PC-3 (cell line): Measurements from ENCODE around the gene PACSIN2. TPM values are rescaled to one million over a fixed set of nuclear protein-coding genes. Genes with fewer than 3 reads are reported as not detected.

Source experiments
- ATAC-seq: fragments of 200-7000 bp; cut with Tn5 transposase; 2 replicates; pipeline ENCODE4 v1.9.1; 2020; ENCODE audit warnings: mild to moderate bottlenecking, moderate library complexity
- BruUV-seq: library from RNA; stranded (reverse); fragments of 400-500 nt; replicated peaks from 2 replicates; lab custom pipeline; 2021; lab: Mats Ljungman, UMichigan
- CTCF ChIA-PET: fragments of 300-600 bp; sonication (Branson Sonifier 250); formaldehyde crosslinking; loops from one replicate; lab custom pipeline; 2022; ENCODE audit warnings: antibody characterized with exemption; lab: Charles Lee
- POLR2A ChIA-PET: fragments of 300-600 bp; sonication (Branson Sonifier 250); formaldehyde crosslinking; loops from one replicate; lab custom pipeline; 2022; ENCODE audit warnings: antibody characterized with exemption; ENCODE audit not compliant: unreplicated experiment; lab: Charles Lee
- DNase-seq: peaks from one replicate; pipeline ENCODE4 v3.0.0-alpha.2; 2015
- H2AFZ ChIP-seq: fragments of 300-600 bp; sonication (generic); 2 replicates; pipeline ENCODE4 v1.6.0; 2016; ENCODE audit warnings: antibody characterized with exemption, low read length
- H3F3A ChIP-seq: fragments of 300-600 bp; sonication (generic); one replicate; pipeline ENCODE4 v1.6.0; 2017; ENCODE audit warnings: antibody characterized with exemption, low read length, control low read depth, mild to moderate bottlenecking; ENCODE audit not compliant: unreplicated experiment
- H3K27ac ChIP-seq: fragments of 300-600 bp; sonication (generic); 2 replicates; pipeline ENCODE4 v1.5.1; 2016; ENCODE audit warnings: mild to moderate bottlenecking, low read length
- H3K27me3 ChIP-seq: fragments of 300-600 bp; sonication (generic); 2 replicates; pipeline ENCODE4 v1.6.1; 2016; ENCODE audit warnings: low read length, mixed read lengths
- H3K36me3 ChIP-seq: fragments of 300-600 bp; sonication (generic); 2 replicates; pipeline ENCODE4 v1.6.1; 2016; ENCODE audit warnings: low read depth, mixed run types, low read length, mixed read lengths
- H3K4me1 ChIP-seq: fragments of 300-600 bp; sonication (generic); 2 replicates; pipeline ENCODE4 v1.5.1; 2016; ENCODE audit warnings: low read length; ENCODE audit not compliant: insufficient read depth
- H3K4me2 ChIP-seq: fragments of 300-600 bp; sonication (generic); 2 replicates; pipeline ENCODE4 v1.6.0; 2016; ENCODE audit warnings: low read length
- H3K4me3 ChIP-seq: fragments of 300-600 bp; sonication (generic); 2 replicates; pipeline ENCODE4 v1.5.1; 2016; ENCODE audit warnings: mild to moderate bottlenecking, low read length, mixed read lengths
- H3K79me2 ChIP-seq: fragments of 300-600 bp; sonication (generic); 2 replicates; pipeline ENCODE4 v1.6.1; 2017; ENCODE audit warnings: low read length, mixed read lengths
- H3K9ac ChIP-seq: fragments of 300-600 bp; sonication (generic); 2 replicates; pipeline ENCODE4 v1.6.0; 2016; ENCODE audit warnings: mild to moderate bottlenecking, low read length
- H3K9me2 ChIP-seq: fragments of 300-600 bp; sonication (generic); replicated peaks from 2 replicates; pipeline ENCODE4 v1.6.1; 2016; ENCODE audit warnings: mixed run types, low read length, mixed read lengths
- H3K9me3 ChIP-seq: fragments of 300-600 bp; sonication (generic); 2 replicates; pipeline ENCODE4 v1.6.1; 2016; ENCODE audit warnings: low read length, mixed read lengths
- H4K20me1 ChIP-seq: fragments of 300-600 bp; sonication (generic); 2 replicates; pipeline ENCODE4 v1.6.1; 2016; ENCODE audit warnings: low read length, mixed read lengths
- EZH2 ChIP-seq: fragments of 300-600 bp; sonication (generic); IDR thresholded peaks from one replicate; pipeline ENCODE4 v1.6.1; 2017; ENCODE audit warnings: antibody characterized with exemption, mild to moderate bottlenecking, low read length; ENCODE audit not compliant: unreplicated experiment
- EZH2phosphoT487 ChIP-seq: fragments of 300-600 bp; sonication (generic); IDR thresholded peaks from 2 replicates; pipeline ENCODE4 v1.6.1; 2018; ENCODE audit warnings: mild to moderate bottlenecking, antibody characterized with exemption, low read length, borderline replicate concordance
- intact Hi-C: fragments of 100-400 bp; cut with micrococcal nuclease; formaldehyde crosslinking; loops from 2 replicates; pipeline ENCODE4 v1.9.0; 2023
- total RNA-seq: library from RNA; depleted of rRNA; stranded (reverse); fragments of >200 nt; gene quantifications from 2 replicates; pipeline ENCODE4 v1.2.3, GENCODE V29; 2014
- TF ChIP-seq, protein P1 (sequence below): fragments of 300-600 bp; sonication (generic); conservative IDR thresholded peaks from 2 replicates; pipeline ENCODE4 v1.5.1; 2017; ENCODE audit warnings: antibody characterized with exemption, low read depth, mild to moderate bottlenecking, low read length

Gene PACSIN2
- total RNA-seq, 1 experiment from 2014 or later = 25.7 TPM

GRCh38 chr22:43012390-43012789, 2.6 kb downstream of the PACSIN2 start:
- H3K4me2 ChIP-seq = no peak overlapping the region
- no peak overlapping the region for H3K4me3 ChIP-seq
- no peak overlapping the region for H3K27ac ChIP-seq
- H3K9ac ChIP-seq = no peak overlapping the region
- no peaks in the 10 kb centered on the region for H3K9me2 ChIP-seq
- intact Hi-C loops = no loop called here
- no peak for TF ChIP-seq EZH2
- TF ChIP-seq, protein P1, sequence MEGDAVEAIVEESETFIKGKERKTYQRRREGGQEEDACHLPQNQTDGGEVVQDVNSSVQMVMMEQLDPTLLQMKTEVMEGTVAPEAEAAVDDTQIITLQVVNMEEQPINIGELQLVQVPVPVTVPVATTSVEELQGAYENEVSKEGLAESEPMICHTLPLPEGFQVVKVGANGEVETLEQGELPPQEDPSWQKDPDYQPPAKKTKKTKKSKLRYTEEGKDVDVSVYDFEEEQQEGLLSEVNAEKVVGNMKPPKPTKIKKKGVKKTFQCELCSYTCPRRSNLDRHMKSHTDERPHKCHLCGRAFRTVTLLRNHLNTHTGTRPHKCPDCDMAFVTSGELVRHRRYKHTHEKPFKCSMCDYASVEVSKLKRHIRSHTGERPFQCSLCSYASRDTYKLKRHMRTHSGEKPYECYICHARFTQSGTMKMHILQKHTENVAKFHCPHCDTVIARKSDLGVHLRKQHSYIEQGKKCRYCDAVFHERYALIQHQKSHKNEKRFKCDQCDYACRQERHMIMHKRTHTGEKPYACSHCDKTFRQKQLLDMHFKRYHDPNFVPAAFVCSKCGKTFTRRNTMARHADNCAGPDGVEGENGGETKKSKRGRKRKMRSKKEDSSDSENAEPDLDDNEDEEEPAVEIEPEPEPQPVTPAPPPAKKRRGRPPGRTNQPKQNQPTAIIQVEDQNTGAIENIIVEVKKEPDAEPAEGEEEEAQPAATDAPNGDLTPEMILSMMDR = no peak
- TF ChIP-seq EZH2phosphoT487 = no peak
- peaks cover 35% of the 10 kb centered on the region for H4K20me1 ChIP-seq
- no peaks in the 10 kb centered on the region for H3K36me3 ChIP-seq
- CTCF ChIA-PET = interaction anchor here (1.4 kb wide), 1 partner anchor 17 kb away, joined by 3 read pairs; no protein-coding TSS in a partner anchor
- no peaks in the 10 kb centered on the region for H3F3A ChIP-seq
- peaks cover 27% of the 10 kb centered on the region for H3K4me1 ChIP-seq
- peaks cover 71% of the 10 kb centered on the region for H3K79me2 ChIP-seq
- no peak overlapping the region for H2AFZ ChIP-seq
- no peaks in the 10 kb centered on the region for H3K27me3 ChIP-seq
- no TSS peak for BruUV-seq
- DNase-seq = no peak
- POLR2A ChIA-PET = no interaction called here
- ATAC-seq = no peak
- H3K9me3 ChIP-seq = no peaks in the 10 kb centered on the region

- CTCF ChIA-PET = interaction anchor here (0.5 kb wide), 1 partner anchor 16 kb away, joined by 3 read pairs; no protein-coding TSS in a partner anchor
These were observed 3.9 kb downstream of the PACSIN2 start for GRCh38 chr22:43011079-43011478.

GRCh38 chr22:43009444-43009843, 5.5 kb downstream of the PACSIN2 start:
- Histone ChIP-seq H3K79me2 (peaks cover 98% of the 10 kb centered on the region), H3K4me3 (no peak overlapping the region), H3K4me2 (peak overlapping the region; percentile 22; the same call in 1 of the 2 replicates), H4K20me1 (peaks cover 40% of the 10 kb centered on the region), H3K9ac (no peak overlapping the region), H3K27ac (no peak overlapping the region; the same call in 1 of the 2 replicates), H3K9me3 (no peaks in the 10 kb centered on the region), H3F3A (no peaks in the 10 kb centered on the region), H3K4me1 (peaks cover 22% of the 10 kb centered on the region), H3K9me2 (no peaks in the 10 kb centered on the region), H3K36me3 (no peaks in the 10 kb centered on the region), H3K27me3 (no peaks in the 10 kb centered on the region), H2AFZ (no peak overlapping the region)
- no peak for ATAC-seq
- no peak for TF ChIP-seq EZH2phosphoT487
- POLR2A ChIA-PET = no interaction called here
- DNase-seq = no peak
- BruUV-seq = no TSS peak
- CTCF ChIA-PET = no interaction called here
- intact Hi-C loops = no loop called here

More at GRCh38 chr22:43011079-43011478, 3.9 kb downstream of the PACSIN2 start:
- H3K9ac ChIP-seq = no peak overlapping the region
- H3K36me3 ChIP-seq = no peaks in the 10 kb centered on the region
- DNase-seq (no peak), ATAC-seq (no peak)
- peaks cover 84% of the 10 kb centered on the region for H3K79me2 ChIP-seq
- no peaks in the 10 kb centered on the region for H3K9me3 ChIP-seq
- TF ChIP-seq EZH2phosphoT487 (no peak), EZH2 (no peak)
- TF ChIP-seq, protein P1 = no peak
- BruUV-seq = no TSS peak
- H2AFZ ChIP-seq = no peak overlapping the region
- H3K9me2 ChIP-seq = no peaks in the 10 kb centered on the region
- peaks cover 27% of the 10 kb centered on the region for H3K4me1 ChIP-seq
- no peak overlapping the region for H3K4me2 ChIP-seq
- no peak overlapping the region for H3K4me3 ChIP-seq
- POLR2A ChIA-PET = no interaction called here
- H3K27ac ChIP-seq = no peak overlapping the region
- intact Hi-C loops = no loop called here
- no peaks in the 10 kb centered on the region for H3K27me3 ChIP-seq
- H4K20me1 ChIP-seq = peaks cover 35% of the 10 kb centered on the region
- H3F3A ChIP-seq = no peaks in the 10 kb centered on the region
